HCT116 (cell line): ENCODE measurements around the gene CCDC146. TPM values are rescaled to one million over a fixed set of nuclear protein-coding genes. Genes with fewer than 3 reads are reported as not detected.

ENCODE experiments used
- ATAC-seq: fragments of 200-7000 bp; cut with Tn5 transposase; 2 replicates; pipeline ENCODE4 v1.9.1; 2020; ENCODE audit warnings: mild to moderate bottlenecking, moderate library complexity
- BruUV-seq: library from RNA; stranded (reverse); fragments of 400-500 nt; replicated peaks from 2 replicates; lab custom pipeline; 2021; lab: Mats Ljungman, UMichigan
- CTCF ChIA-PET: fragments of 300-600 bp; sonication (Branson Sonifier 250); formaldehyde crosslinking; loops from one replicate; lab custom pipeline; 2021; ENCODE audit warnings: antibody characterized with exemption; lab: Charles Lee
- POLR2A ChIA-PET: fragments of 300-600, 350-600 bp; sonication (Branson Sonifier 250); formaldehyde crosslinking; loops from one replicate; lab custom pipeline; 2021; ENCODE audit warnings: antibody characterized with exemption; lab: Charles Lee
- RAD21 ChIA-PET, 2 experiments: fragments of 300-600 bp; sonication (Branson Sonifier 250); formaldehyde crosslinking; loops; one replicate each; lab custom pipeline; 2023; ENCODE audit warnings: low total read pairs in 2 of 2; ENCODE audit not compliant: uncharacterized antibody in 2 of 2, unreplicated experiment in 2 of 2, low non-redundant PET in 1 of 2; lab: Charles Lee
- DNase-seq: peaks from one replicate; pipeline ENCODE4 v3.0.0-alpha.2; 2010; ENCODE audit warnings: low read depth, low spot score
- H2AFZ ChIP-seq: fragments of 200-600 bp; shearing (Covaris generic), sonication (generic); 2 replicates; pipeline ENCODE4 v1.6.1; 2017; ENCODE audit warnings: low read depth, mixed run types, mixed read lengths, antibody characterized with exemption, low read length; ENCODE audit not compliant: poor library complexity, severe bottlenecking
- H3K27ac ChIP-seq: 2 replicates; pipeline ENCODE4 v1.5.1; 2012; ENCODE audit warnings: low read depth, low read length
- H3K27me3 ChIP-seq: fragments of 200-600 bp; sonication (generic); 2 replicates; pipeline ENCODE4 v1.6.1; 2016; ENCODE audit warnings: mixed run types, low read length, mixed read lengths; ENCODE audit not compliant: insufficient read depth
- H3K36me3 ChIP-seq, 2 experiments: fragments of 200-500 bp in 1 of 2; fragments of 200-600 bp in 1 of 2; sonication (Bioruptor generic) in 1 of 2; sonication (generic) in 1 of 2; 2 replicates each; pipeline versions ENCODE4 v1.5.1 to v1.6.1; 2014 to 2016; ENCODE audit warnings: low read length in 2 of 2, inconsistent platforms in 1 of 2, mixed read lengths in 1 of 2, mixed run types in 1 of 2; ENCODE audit not compliant: insufficient read depth in 2 of 2, control insufficient read depth in 1 of 2
- H3K4me1 ChIP-seq, 2 experiments: fragments of 200-600 bp in 1 of 2; sonication (generic) in 1 of 2; 2 replicates each; pipeline versions ENCODE4 v1.5.1 to v1.6.1; 2012 to 2017; ENCODE audit warnings: low read length in 2 of 2, inconsistent platforms in 1 of 2, mild to moderate bottlenecking in 1 of 2, mixed read lengths in 1 of 2, mixed run types in 1 of 2, moderate library complexity in 1 of 2; ENCODE audit not compliant: insufficient read depth in 2 of 2, control insufficient read depth in 1 of 2
- H3K4me2 ChIP-seq: fragments of 200-600 bp; sonication (generic); 2 replicates; pipeline ENCODE4 v1.6.1; 2017; ENCODE audit warnings: mixed run types, low read length, mixed read lengths
- H3K4me3 ChIP-seq, 2 experiments: fragments of 200-600 bp in 1 of 2; sonication (generic) in 1 of 2; replicated peaks in 1 of 2; 2 replicates each; pipeline ENCODE4 v1.5.1; 2011 to 2016; ENCODE audit warnings: low read length in 2 of 2, control low read depth in 1 of 2, low read depth in 1 of 2, mild to moderate bottlenecking in 1 of 2, mixed read lengths in 1 of 2, mixed run types in 1 of 2
- H3K79me2 ChIP-seq: fragments of 200-600 bp; sonication (generic); 2 replicates; pipeline ENCODE4 v1.6.1; 2017; ENCODE audit warnings: mild to moderate bottlenecking, mixed run types, low read length, moderate library complexity, mixed read lengths; ENCODE audit not compliant: insufficient read depth
- H3K9ac ChIP-seq: fragments of 200-600 bp; sonication (generic); 2 replicates; pipeline ENCODE4 v1.6.1; 2016; ENCODE audit warnings: low read length, mixed read lengths
- H3K9me2 ChIP-seq: fragments of 200-600 bp; sonication (generic), shearing (Covaris generic); 2 replicates; pipeline ENCODE4 v1.6.1; 2017; ENCODE audit warnings: mixed run types, mild to moderate bottlenecking, moderate library complexity; ENCODE audit not compliant: insufficient read depth
- H3K9me3 ChIP-seq, 2 experiments: fragments of 200-500 bp in 1 of 2; fragments of 200-600 bp in 1 of 2; sonication (Bioruptor generic) in 1 of 2; sonication (generic) in 1 of 2; 2 replicates each; pipeline ENCODE4 v1.6.1; 2014 to 2017; ENCODE audit warnings: low read length in 2 of 2, mixed read lengths in 2 of 2, inconsistent platforms in 1 of 2, low read depth in 1 of 2, mild to moderate bottlenecking in 1 of 2, mixed run types in 1 of 2, moderate library complexity in 1 of 2; ENCODE audit not compliant: control insufficient read depth in 1 of 2, insufficient read depth in 1 of 2
- H4K20me1 ChIP-seq: fragments of 200-600 bp; sonication (generic), shearing (Covaris generic); 2 replicates; pipeline ENCODE4 v1.6.1; 2017; ENCODE audit warnings: mixed run types, mild to moderate bottlenecking, moderate library complexity; ENCODE audit not compliant: insufficient read depth
- CBX3 ChIP-seq: IDR thresholded peaks from 2 replicates; pipeline ENCODE4 v1.6.1; 2012; ENCODE audit warnings: low read depth
- CEBPB ChIP-seq: IDR thresholded peaks from 2 replicates; pipeline ENCODE4 v1.6.1; 2012; ENCODE audit warnings: low read depth
- CTCF ChIP-seq, 3 experiments: fragments of 200-600 bp in 1 of 3; sonication (generic) in 1 of 3; IDR thresholded peaks in 2 of 3; conservative IDR thresholded peaks in 1 of 3; 2 replicates each; pipeline ENCODE4 v1.5.1; 2012 to 2017; ENCODE audit warnings: low read depth in 2 of 3, low read length in 2 of 3, antibody characterized with exemption in 1 of 3, borderline replicate concordance in 1 of 3, control low read depth in 1 of 3, mild to moderate bottlenecking in 1 of 3, mixed read lengths in 1 of 3, mixed run types in 1 of 3, moderate library complexity in 1 of 3; ENCODE audit not compliant: insufficient read depth in 1 of 3
- JUND ChIP-seq: IDR thresholded peaks from 2 replicates; pipeline ENCODE4 v1.6.1; 2012
- POLR2A ChIP-seq: IDR thresholded peaks from 2 replicates; pipeline ENCODE4 v1.7.0; 2011; ENCODE audit warnings: borderline replicate concordance; ENCODE audit not compliant: insufficient read depth, insufficient read length; ENCODE audit errors: extremely low read depth
- POLR2AphosphoS5 ChIP-seq: IDR thresholded peaks from 2 replicates; pipeline ENCODE4 v1.6.1; 2011; ENCODE audit warnings: mild to moderate bottlenecking, low read depth, low read length, moderate library complexity
- SRF ChIP-seq: IDR thresholded peaks from 2 replicates; pipeline ENCODE4 v1.6.1; 2012; ENCODE audit warnings: low read depth
- TCF7L2 ChIP-seq: IDR thresholded peaks from 2 replicates; pipeline ENCODE4 v1.7.0; 2011; ENCODE audit warnings: borderline replicate concordance, inconsistent platforms; ENCODE audit not compliant: insufficient read depth, insufficient read length; ENCODE audit errors: extremely low read depth
- ZFX ChIP-seq: fragments of 450-650 bp; IDR thresholded peaks from 2 replicates; pipeline ENCODE4 v1.6.1; 2017
- ZNF274 ChIP-seq: fragments of 200-500 bp; sonication (Bioruptor generic); IDR thresholded peaks from 2 replicates; pipeline ENCODE4 v1.6.1; 2014; ENCODE audit warnings: mild to moderate bottlenecking, low read depth, low read length, inconsistent platforms
- intact Hi-C: fragments of 100-400 bp; cut with micrococcal nuclease; formaldehyde crosslinking; loops from 2 replicates; pipeline ENCODE4 v1.10.0; 2022
- total RNA-seq: library from RNA; stranded (reverse); gene quantifications from one replicate; pipeline ENCODE4 v1.2.1, GENCODE V29; 2021; ENCODE audit not compliant: unreplicated experiment
- TF ChIP-seq, protein P1 (sequence below): IDR thresholded peaks from 2 replicates; pipeline ENCODE4 v1.6.1; 2011; ENCODE audit warnings: mild to moderate bottlenecking, low read length, moderate library complexity; ENCODE audit not compliant: insufficient replicate concordance; ENCODE audit errors: extremely low read depth

Gene CCDC146
- total RNA-seq, 1 experiment from 2014 or later, result 6.3 TPM

DNA sequence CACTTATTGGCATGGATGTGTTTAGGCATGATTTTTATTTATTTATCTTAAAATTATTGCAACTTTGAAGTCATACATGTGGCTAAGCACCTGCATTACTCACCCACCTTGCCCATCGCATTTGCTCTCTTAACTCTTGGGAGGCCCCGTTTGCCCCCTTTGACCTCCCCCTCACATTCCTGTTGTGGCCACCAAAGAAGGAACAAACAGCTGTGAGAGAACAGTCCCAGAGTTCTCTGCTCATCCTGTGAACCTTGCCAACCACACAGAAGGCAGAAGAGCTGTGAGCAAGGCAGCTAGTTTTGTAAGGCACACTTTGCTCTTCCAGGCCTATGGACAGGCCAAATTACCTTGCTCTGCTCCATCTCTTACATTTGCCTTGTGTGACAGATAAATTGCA, 100.8 kb downstream of the CCDC146 start:
- H3K4me2 ChIP-seq, result no peak overlapping the region

DNA sequence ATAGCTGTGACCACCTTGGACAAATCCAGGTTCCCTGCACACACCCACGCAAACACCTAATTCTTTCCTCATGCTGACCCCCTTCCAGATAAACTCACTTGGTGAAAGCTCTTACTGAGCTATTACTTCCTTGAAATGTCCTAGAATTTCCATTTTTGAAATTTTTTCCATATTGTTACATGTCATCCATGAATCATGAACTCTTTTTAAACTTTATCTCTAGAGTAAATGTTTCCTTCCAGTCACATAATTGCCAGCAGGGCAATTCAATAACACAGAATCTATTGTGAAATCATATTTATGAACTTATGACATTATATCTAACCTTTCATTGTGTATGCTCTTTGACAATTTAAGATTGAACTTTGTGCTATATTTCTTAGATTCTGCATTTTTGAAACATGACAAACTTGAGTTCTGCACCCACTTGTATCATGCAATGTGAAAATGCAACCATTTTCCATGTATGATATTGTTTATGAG, 104.0 kb downstream of the CCDC146 start:
- ATAC-seq, result no peak
- POLR2A ChIA-PET, result interaction anchor here (1.0 kb wide), 1 partner anchor 14 kb away, joined by 3 read pairs; no protein-coding TSS in a partner anchor
- Histone ChIP-seq H3K27me3 (no peaks in the 10 kb centered on the region), H2AFZ (no peak overlapping the region), H3K9me2 (no peaks in the 10 kb centered on the region), H3K27ac (no peak overlapping the region), H3K4me3 (no peak overlapping the region), H3K79me2 (no peaks in the 10 kb centered on the region), H3K9me3 (no peaks in the 10 kb centered on the region), H3K4me1 (no peaks in the 10 kb centered on the region; a peak in 1 of 4 replicates), H3K9ac (no peak overlapping the region), H3K36me3 (no peaks in the 10 kb centered on the region), H3K4me2 (no peak overlapping the region), H4K20me1 (no peaks in the 10 kb centered on the region)
- no TSS peak for BruUV-seq
- RAD21 ChIA-PET, result no interaction called here
- no peak for DNase-seq
- intact Hi-C loops, result no loop called here
- TF ChIP-seq JUND (no peak), SRF (no peak), POLR2AphosphoS5 (no peak), CBX3 (no peak), CEBPB (no peak), POLR2A (no peak), ZNF274 (no peak), TCF7L2 (no peak), ZFX (no peak)
- TF ChIP-seq, protein P1, sequence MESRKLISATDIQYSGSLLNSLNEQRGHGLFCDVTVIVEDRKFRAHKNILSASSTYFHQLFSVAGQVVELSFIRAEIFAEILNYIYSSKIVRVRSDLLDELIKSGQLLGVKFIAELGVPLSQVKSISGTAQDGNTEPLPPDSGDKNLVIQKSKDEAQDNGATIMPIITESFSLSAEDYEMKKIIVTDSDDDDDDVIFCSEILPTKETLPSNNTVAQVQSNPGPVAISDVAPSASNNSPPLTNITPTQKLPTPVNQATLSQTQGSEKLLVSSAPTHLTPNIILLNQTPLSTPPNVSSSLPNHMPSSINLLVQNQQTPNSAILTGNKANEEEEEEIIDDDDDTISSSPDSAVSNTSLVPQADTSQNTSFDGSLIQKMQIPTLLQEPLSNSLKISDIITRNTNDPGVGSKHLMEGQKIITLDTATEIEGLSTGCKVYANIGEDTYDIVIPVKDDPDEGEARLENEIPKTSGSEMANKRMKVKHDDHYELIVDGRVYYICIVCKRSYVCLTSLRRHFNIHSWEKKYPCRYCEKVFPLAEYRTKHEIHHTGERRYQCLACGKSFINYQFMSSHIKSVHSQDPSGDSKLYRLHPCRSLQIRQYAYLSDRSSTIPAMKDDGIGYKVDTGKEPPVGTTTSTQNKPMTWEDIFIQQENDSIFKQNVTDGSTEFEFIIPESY, result no peak
- CTCF ChIA-PET, result interaction anchor here (1.9 kb wide), 1 partner anchor 21 kb away, joined by 5 read pairs; no protein-coding TSS in a partner anchor

More for the DNA sequence above, 100.8 kb downstream of the CCDC146 start:
- ChIA-PET RAD21 (no interaction called here), POLR2A (no interaction called here), CTCF (no interaction called here)
- ATAC-seq, result no peak
- DNase-seq, result no peak
- H3K9me3 ChIP-seq, result no peaks in the 10 kb centered on the region
- no peaks in the 10 kb centered on the region for H3K9me2 ChIP-seq
- intact Hi-C loops, result no loop called here
- H3K27me3 ChIP-seq, result no peaks in the 10 kb centered on the region
- TF ChIP-seq CTCF (IDR thresholded peaks at IDR 0.05 in 2 of 3, conservative IDR thresholded peaks at IDR 0.05 in 1 of 3; ENCODE audit: borderline replicate concordance in 1 of 3, insufficient read depth in 1 of 3, low read depth in 2 of 3, low read length in 2 of 3), result no peak
- no peak overlapping the region for H3K27ac ChIP-seq
- no peaks in the 10 kb centered on the region for H4K20me1 ChIP-seq
- H3K79me2 ChIP-seq, result no peaks in the 10 kb centered on the region
- no peaks in the 10 kb centered on the region; a peak in 1 of 4 replicates for H3K4me1 ChIP-seq
- no peaks in the 10 kb centered on the region for H3K36me3 ChIP-seq
- no TSS peak for BruUV-seq
- H3K4me3 ChIP-seq, result no peak overlapping the region
- H3K9ac ChIP-seq, result no peak overlapping the region
- no peak overlapping the region for H2AFZ ChIP-seq
